ENCODE data around the gene COL19A1. TPM values are rescaled to one million over a fixed set of nuclear protein-coding genes. Genes with fewer than 3 reads are reported as not detected.
"Not testable (repeated sequence)": the region's sequence is repeated elsewhere in the genome, so short reads cannot be mapped to it uniquely, and the experiment has no call there.

The COL19A1 gene
- total RNA-seq, 2 donors from 2014 or later: 0.07 TPM; not detected in 1

DNA sequence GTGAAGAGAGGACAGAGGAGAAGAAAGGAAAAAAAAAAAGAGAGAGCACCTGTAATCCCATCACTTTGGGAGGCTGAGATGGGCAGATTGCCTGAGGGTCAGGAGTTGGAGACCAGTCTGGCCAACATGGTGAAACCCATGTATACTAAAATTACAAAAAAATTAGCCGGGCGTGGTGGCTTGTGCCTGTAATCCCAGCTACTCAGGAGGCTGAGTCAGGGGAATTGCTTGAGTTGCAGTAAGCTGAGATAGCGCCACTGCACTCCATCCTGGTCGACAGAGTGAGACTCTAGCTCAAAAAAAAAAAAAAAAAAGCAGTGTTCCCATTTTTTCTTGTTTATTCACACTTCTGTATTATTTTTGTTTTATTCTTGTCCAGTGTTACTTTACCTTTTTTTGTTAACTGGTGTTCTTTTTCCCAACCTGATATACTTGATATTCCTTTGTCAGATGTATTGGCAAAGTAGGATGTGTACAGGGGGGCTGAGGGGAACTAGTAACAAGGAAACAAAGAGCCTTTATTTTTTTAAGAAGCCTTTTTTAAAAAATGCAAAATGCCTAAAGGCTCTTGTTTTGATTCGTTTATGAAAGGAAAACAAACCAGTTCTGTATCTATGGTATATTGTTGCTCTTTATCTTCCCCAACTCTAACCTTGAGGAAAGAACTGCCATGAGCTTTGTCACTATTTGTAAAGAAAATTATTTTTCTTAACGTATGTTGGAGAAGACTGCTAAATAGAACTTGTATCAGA, 22.3 kb downstream of the COL19A1 start:
- no peak for ATAC-seq (ENCODE audit: insufficient number of reproducible peaks, low FRiP score, low read depth)
- DNase-seq (ENCODE audit: low spot score): no peak
- no peak overlapping the region for H3K27ac ChIP-seq

DNA sequence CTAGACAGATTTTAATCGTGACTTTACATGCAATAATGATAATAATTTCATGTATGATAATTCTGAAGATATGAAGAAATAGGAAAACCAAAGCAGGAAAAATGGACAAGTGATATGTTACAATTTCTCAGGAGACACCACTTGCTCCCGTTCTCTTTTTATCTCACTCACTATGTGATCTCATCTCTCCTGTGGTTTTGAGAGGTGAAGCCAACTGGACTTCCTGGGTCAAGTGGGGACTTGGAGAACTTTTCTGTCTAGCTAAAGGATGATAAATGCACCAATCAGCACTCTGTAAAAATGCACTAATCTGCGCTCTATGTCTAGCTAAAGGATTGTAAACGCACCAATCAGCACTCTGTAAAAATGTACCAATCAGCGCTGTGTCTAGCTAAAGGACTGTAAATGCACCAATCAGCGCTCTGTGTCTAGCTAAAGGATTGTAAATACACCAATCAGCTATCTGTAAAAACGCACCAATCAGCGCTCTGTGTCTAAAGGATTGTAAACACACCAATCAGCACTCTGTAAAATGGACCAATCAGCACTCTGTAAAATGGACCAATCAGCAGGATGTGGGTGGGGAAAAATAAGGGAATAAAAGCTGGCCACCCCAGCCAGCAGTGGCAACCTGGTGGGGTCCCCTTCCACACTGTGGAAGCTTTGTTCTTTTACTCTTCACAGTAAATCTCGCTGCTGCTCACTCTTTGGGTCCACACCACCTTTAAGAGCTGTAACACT, 23.0 kb downstream of the COL19A1 start:
- H3K36me3 ChIP-seq; H3K9me3 ChIP-seq; H3K27me3 ChIP-seq (replicated peaks; ENCODE audit: insufficient read depth); H3K4me3 ChIP-seq; H3K27ac ChIP-seq; ATAC-seq (ENCODE audit: insufficient number of reproducible peaks, low FRiP score, low read depth); DNase-seq (ENCODE audit: low spot score); H3K4me1 ChIP-seq (ENCODE audit: control insufficient read depth in 1 of 2, low read depth in 2 of 2): not testable (repeated sequence)

More for the DNA sequence above, 22.3 kb downstream of the COL19A1 start:
- Histone ChIP-seq H3K4me1 (ENCODE audit: control insufficient read depth in 1 of 2, low read depth in 2 of 2) (no peaks in the 10 kb centered on the region), H3K27me3 (replicated peaks; ENCODE audit: insufficient read depth) (no peaks in the 10 kb centered on the region), H3K9me3 (no peaks in the 10 kb centered on the region), H3K36me3 (no peaks in the 10 kb centered on the region), H3K4me3 (no peak overlapping the region)
- TF ChIP-seq, protein P1, sequence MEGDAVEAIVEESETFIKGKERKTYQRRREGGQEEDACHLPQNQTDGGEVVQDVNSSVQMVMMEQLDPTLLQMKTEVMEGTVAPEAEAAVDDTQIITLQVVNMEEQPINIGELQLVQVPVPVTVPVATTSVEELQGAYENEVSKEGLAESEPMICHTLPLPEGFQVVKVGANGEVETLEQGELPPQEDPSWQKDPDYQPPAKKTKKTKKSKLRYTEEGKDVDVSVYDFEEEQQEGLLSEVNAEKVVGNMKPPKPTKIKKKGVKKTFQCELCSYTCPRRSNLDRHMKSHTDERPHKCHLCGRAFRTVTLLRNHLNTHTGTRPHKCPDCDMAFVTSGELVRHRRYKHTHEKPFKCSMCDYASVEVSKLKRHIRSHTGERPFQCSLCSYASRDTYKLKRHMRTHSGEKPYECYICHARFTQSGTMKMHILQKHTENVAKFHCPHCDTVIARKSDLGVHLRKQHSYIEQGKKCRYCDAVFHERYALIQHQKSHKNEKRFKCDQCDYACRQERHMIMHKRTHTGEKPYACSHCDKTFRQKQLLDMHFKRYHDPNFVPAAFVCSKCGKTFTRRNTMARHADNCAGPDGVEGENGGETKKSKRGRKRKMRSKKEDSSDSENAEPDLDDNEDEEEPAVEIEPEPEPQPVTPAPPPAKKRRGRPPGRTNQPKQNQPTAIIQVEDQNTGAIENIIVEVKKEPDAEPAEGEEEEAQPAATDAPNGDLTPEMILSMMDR (IDR thresholded peaks at IDR 0.05): no peak

DNA sequence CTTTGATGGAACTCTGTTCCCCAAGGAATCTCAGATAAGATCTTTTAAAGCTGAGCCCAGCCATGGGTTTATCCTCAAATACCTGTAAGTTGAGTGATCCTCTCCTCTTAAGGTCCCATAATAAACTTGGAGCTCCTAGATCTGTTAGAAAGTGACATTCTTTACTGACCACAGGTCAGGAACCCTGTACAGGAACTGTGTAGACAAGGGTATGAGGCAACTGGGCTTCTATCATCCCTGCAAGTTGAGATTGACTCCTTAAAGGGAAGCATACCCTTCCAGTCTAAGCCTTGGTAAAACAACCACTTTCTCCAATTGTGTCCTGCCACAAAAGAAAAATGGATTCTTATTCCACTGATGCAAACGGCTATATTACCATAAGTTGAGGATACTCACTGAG, 26.2 kb downstream of the COL19A1 start:
- not testable (repeated sequence) for H3K27ac ChIP-seq; H3K9me3 ChIP-seq; H3K4me3 ChIP-seq; H3K36me3 ChIP-seq; ATAC-seq (ENCODE audit: insufficient number of reproducible peaks, low FRiP score, low read depth); DNase-seq (ENCODE audit: low spot score); H3K27me3 ChIP-seq (replicated peaks; ENCODE audit: insufficient read depth); H3K4me1 ChIP-seq (ENCODE audit: control insufficient read depth in 1 of 2, low read depth in 2 of 2)

DNA sequence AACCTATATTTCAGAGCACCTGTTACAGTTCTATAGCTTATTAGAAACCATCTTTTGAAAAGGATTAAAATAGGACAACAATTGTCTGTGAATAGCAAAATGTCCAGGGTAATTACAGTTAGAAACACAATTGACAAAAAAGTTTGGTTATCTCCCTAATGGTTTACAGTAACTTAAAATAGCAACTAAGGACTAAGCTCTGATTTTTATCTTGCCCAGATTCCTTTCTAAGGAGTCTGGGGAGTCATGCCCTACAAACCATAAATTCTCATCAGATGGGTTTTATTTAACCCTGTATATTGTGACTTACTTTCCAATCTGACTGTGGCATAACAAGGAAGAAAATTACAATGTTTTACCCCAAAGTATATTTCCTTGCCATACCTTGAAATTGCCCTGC, 26.9 kb downstream of the COL19A1 start:
- H3K4me3 ChIP-seq; ATAC-seq (ENCODE audit: insufficient number of reproducible peaks, low FRiP score, low read depth): not testable (repeated sequence)

DNA sequence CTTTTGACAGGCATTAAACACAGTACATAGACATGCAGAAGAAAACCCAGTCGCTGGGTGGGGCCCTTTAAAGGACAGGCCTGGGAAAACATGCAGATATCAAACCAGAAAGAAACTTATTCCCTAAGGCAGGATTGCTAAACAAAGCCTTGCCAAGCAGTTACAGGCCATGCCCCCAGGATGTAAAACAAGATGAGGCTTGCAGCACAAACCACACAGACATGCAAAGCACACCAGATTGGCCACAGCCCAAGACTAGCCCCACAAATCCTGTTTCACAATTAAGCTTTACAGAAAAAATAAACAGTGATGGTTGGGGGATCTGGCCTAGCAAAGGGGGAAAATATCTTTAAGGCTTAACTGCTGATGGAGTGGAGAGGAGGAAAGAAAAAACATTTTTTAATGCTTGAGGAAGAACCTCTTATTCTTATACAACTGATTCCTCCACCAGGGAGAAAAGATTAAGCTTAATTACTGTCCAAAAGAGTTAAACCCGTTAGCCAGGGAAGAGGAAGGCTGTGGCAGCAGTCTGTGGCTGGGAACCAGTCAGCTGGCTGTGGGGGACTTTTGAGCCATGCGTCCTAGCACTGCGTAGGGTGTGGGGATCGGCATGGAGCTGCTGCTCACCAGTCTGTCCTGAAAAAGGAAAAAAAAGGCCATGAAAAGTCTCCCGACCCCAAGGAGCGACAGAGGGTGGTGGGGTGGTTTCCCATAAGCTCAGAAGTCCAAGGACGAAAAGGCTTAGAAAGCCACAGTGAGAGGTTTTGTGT, 28.4 kb downstream of the COL19A1 start:
- no peak overlapping the region for H3K27ac ChIP-seq
- H3K27me3 ChIP-seq (replicated peaks; ENCODE audit: insufficient read depth): no peaks in the 10 kb centered on the region
- no peak overlapping the region for H3K4me3 ChIP-seq
- no peak for ATAC-seq (ENCODE audit: insufficient number of reproducible peaks, low FRiP score, low read depth)
- H3K36me3 ChIP-seq: no peaks in the 10 kb centered on the region
- H3K4me1 ChIP-seq (ENCODE audit: control insufficient read depth in 1 of 2, low read depth in 2 of 2): no peaks in the 10 kb centered on the region
- no peak for DNase-seq (ENCODE audit: low spot score)
- no peaks in the 10 kb centered on the region for H3K9me3 ChIP-seq
- TF ChIP-seq, protein P1 (IDR thresholded peaks at IDR 0.05): no peak

More for the DNA sequence above, 26.9 kb downstream of the COL19A1 start:
- DNase-seq (ENCODE audit: low spot score); H3K27ac ChIP-seq; H3K36me3 ChIP-seq; H3K4me1 ChIP-seq (ENCODE audit: control insufficient read depth in 1 of 2, low read depth in 2 of 2); H3K9me3 ChIP-seq; H3K27me3 ChIP-seq (replicated peaks; ENCODE audit: insufficient read depth): not testable (repeated sequence)

DNA sequence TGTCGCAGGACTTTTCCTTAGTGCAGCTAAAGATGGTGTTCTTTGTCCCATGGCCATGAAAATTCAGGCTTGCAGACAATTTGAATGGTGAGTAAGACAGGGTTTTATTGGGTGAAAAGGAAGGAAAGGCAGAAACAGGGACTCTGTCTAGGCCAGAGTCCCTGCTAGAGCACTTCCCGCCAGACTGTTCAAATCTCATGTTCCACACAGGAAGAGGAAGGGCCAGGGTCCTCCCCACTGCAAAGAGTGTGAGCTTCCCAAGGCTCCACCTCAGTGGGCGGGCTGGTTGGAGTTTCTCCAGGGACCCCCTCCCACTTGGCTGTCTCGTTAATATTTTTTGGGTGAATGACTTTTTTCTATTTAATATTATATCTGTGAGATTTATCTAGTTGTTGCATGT, 29.0 kb downstream of the COL19A1 start:
- no peak overlapping the region for H3K4me3 ChIP-seq
- ATAC-seq (ENCODE audit: insufficient number of reproducible peaks, low FRiP score, low read depth) (no peak), DNase-seq (ENCODE audit: low spot score) (no peak)
- TF ChIP-seq, protein P1 (IDR thresholded peaks at IDR 0.05): no peak
- H3K27ac ChIP-seq: no peak overlapping the region
- no peaks in the 10 kb centered on the region for H3K36me3 ChIP-seq
- no peaks in the 10 kb centered on the region for H3K27me3 ChIP-seq (replicated peaks; ENCODE audit: insufficient read depth)
- H3K4me1 ChIP-seq (ENCODE audit: control insufficient read depth in 1 of 2, low read depth in 2 of 2): no peaks in the 10 kb centered on the region
- no peaks in the 10 kb centered on the region for H3K9me3 ChIP-seq

Data from thoracic aorta (tissue), 2 donors.